Left ventricle myocardium inferior (tissue), 1 donor: ENCODE data around the gene AKTIP. TPM values are rescaled to one million over a fixed set of nuclear protein-coding genes. Genes with fewer than 3 reads are reported as not detected.
A peak's percentile ranks its signal among the peaks of the same experiment; 100 is the strongest.

Experiments used
- DNase-seq: peaks from one replicate; pipeline ENCODE4 v3.0.0-alpha.2; 2020
- H3K27ac ChIP-seq: fragments of 200-600 bp; replicated peaks from 2 replicates; pipeline ENCODE4 v1.8.0; 2021
- H3K27me3 ChIP-seq: fragments of 200-600 bp; 2 replicates; pipeline ENCODE4 v1.8.0; 2021; ENCODE audit warnings: low read depth
- H3K36me3 ChIP-seq: fragments of 200-600 bp; 2 replicates; pipeline ENCODE4 v1.8.0; 2021
- H3K4me1 ChIP-seq: fragments of 200-600 bp; 2 replicates; pipeline ENCODE4 v1.8.0; 2021
- H3K4me3 ChIP-seq: fragments of 200-600 bp; 2 replicates; pipeline ENCODE4 v1.8.0; 2021; ENCODE audit warnings: mild to moderate bottlenecking, moderate library complexity
- H3K9me3 ChIP-seq: fragments of 200-600 bp; replicated peaks from 2 replicates; pipeline ENCODE4 v1.8.0; 2021
- CTCF ChIP-seq: fragments of 200-600 bp; IDR thresholded peaks from 2 replicates; pipeline ENCODE4 v1.8.0; 2021; ENCODE audit warnings: antibody characterized with exemption, mild to moderate bottlenecking, borderline replicate concordance
- intact Hi-C: fragments of 100-400 bp; cut with micrococcal nuclease; formaldehyde crosslinking; loops from one replicate; pipeline ENCODE4 v1.11.0; 2022
- total RNA-seq: library from RNA; stranded (reverse); fragmentation: NEBNext Ultra II Directional; extraction: Animal tissue kit (Norgen Biotek cat#: 25700); gene quantifications from one replicate; pipeline ENCODE4 v1.2.1, GENCODE V29; 2021
- donor health status: DM: no; HTN: yes; CAD: no; lungs with severe emphysema.

AKTIP gene
- total RNA-seq, 1 donor from 2014 or later: 95.0 TPM

GRCh38 chr16:53506254-53506653 lies 3.2 kb upstream of the AKTIP start:
- Histone ChIP-seq H3K27ac (peak overlapping the region; percentile 98), H3K9me3 (no peaks in the 10 kb centered on the region), H3K4me1 (peaks cover 63% of the 10 kb centered on the region), H3K4me3 (no peak overlapping the region), H3K36me3 (no peaks in the 10 kb centered on the region), H3K27me3 (no peaks in the 10 kb centered on the region)
- TF ChIP-seq CTCF: no peak
- intact Hi-C loops: no loop called here
- no peak for DNase-seq

- no peaks in the 10 kb centered on the region for H3K27me3 ChIP-seq
- peak overlapping the region; percentile 90 for H3K4me3 ChIP-seq
- H3K9me3 ChIP-seq: no peaks in the 10 kb centered on the region
- TF ChIP-seq CTCF: no peak
- DNase-seq: no peak
- peaks cover 60% of the 10 kb centered on the region for H3K4me1 ChIP-seq
- intact Hi-C loops: no loop called here
- peak overlapping the region; percentile 98 for H3K27ac ChIP-seq
- no peaks in the 10 kb centered on the region for H3K36me3 ChIP-seq
Measured at GRCh38 chr16:53504665-53505064, 1.7 kb upstream of the AKTIP start.

GRCh38 chr16:53503991-53504663 lies 1.1 kb upstream of the AKTIP start:
- Histone ChIP-seq H3K4me1 (peaks cover 55% of the 10 kb centered on the region), H3K36me3 (peaks cover 5% of the 10 kb centered on the region), H3K27me3 (no peaks in the 10 kb centered on the region), H3K9me3 (no peaks in the 10 kb centered on the region), H3K4me3 (peak overlapping the region; percentile 90), H3K27ac (peak overlapping the region; percentile 98)
- TF ChIP-seq CTCF: no peak
- intact Hi-C loops: no loop called here
- DNase-seq: peak; percentile 58

- peak; percentile 100 for DNase-seq
- intact Hi-C loops: no loop called here
Measured at GRCh38 chr16:53503270-53503923, 388 bp upstream of the AKTIP start.

GRCh38 chr16:53501216-53501859 lies 1.7 kb downstream of the AKTIP start:
- Histone ChIP-seq H3K36me3 (peaks cover 33% of the 10 kb centered on the region), H3K27ac (peak overlapping the region; percentile 98)
- intact Hi-C loops: no loop called here

More at GRCh38 chr16:53503270-53503923, 388 bp upstream of the AKTIP start:
- peaks cover 53% of the 10 kb centered on the region for H3K4me1 ChIP-seq
- no peak for TF ChIP-seq CTCF
- H3K36me3 ChIP-seq: peaks cover 13% of the 10 kb centered on the region
- peak overlapping the region; percentile 90 for H3K4me3 ChIP-seq
- peak overlapping the region; percentile 98 for H3K27ac ChIP-seq
- no peaks in the 10 kb centered on the region for H3K27me3 ChIP-seq
- no peaks in the 10 kb centered on the region for H3K9me3 ChIP-seq

More at GRCh38 chr16:53501216-53501859, 1.7 kb downstream of the AKTIP start:
- Histone ChIP-seq H3K4me1 (peaks cover 53% of the 10 kb centered on the region), H3K27me3 (no peaks in the 10 kb centered on the region), H3K9me3 (no peaks in the 10 kb centered on the region), H3K4me3 (peak overlapping the region; percentile 90)
- no peak for TF ChIP-seq CTCF
- no peak for DNase-seq
